Ishikawa (cell line): ENCODE results near the gene SHISAL1.

ENCODE experiments used
- CEBPB ChIP-seq: IDR thresholded peaks from 2 replicates; pipeline ENCODE4 v1.6.1; 2012
- CREB1 ChIP-seq: IDR thresholded peaks from 2 replicates; pipeline ENCODE4 v1.6.1; 2012; ENCODE audit warnings: low read depth
- EGR1 ChIP-seq: IDR thresholded peaks from 2 replicates; pipeline ENCODE4 v1.6.1; 2012
- EP300 ChIP-seq: IDR thresholded peaks from 2 replicates; pipeline ENCODE4 v1.6.1; 2012; ENCODE audit warnings: borderline replicate concordance
- FOXM1 ChIP-seq: IDR thresholded peaks from 2 replicates; pipeline ENCODE4 v1.6.1; 2012; ENCODE audit warnings: low read depth, borderline replicate concordance
- MAX ChIP-seq: IDR thresholded peaks from 2 replicates; pipeline ENCODE4 v1.6.1; 2012
- NFIC ChIP-seq: IDR thresholded peaks from 2 replicates; pipeline ENCODE4 v1.6.1; 2012
- RAD21 ChIP-seq: IDR thresholded peaks from 2 replicates; pipeline ENCODE4 v1.6.1; 2012; ENCODE audit warnings: low read depth
- REST ChIP-seq: IDR thresholded peaks from 2 replicates; pipeline ENCODE4 v1.6.1; 2012; ENCODE audit warnings: low read depth, mild to moderate bottlenecking
- TAF1 ChIP-seq: IDR thresholded peaks from 2 replicates; pipeline ENCODE4 v1.6.1; 2012; ENCODE audit warnings: low read depth, mild to moderate bottlenecking
- TCF12 ChIP-seq: IDR thresholded peaks from 2 replicates; pipeline ENCODE4 v1.6.1; 2012; ENCODE audit warnings: low read depth
- TEAD4 ChIP-seq: IDR thresholded peaks from 2 replicates; pipeline ENCODE4 v1.6.1; 2012
- USF1 ChIP-seq: IDR thresholded peaks from 2 replicates; pipeline ENCODE4 v1.6.1; 2012
- YY1 ChIP-seq: IDR thresholded peaks from 2 replicates; pipeline ENCODE4 v1.6.1; 2012; ENCODE audit warnings: low read depth
- ZBTB7A ChIP-seq: IDR thresholded peaks from 2 replicates; pipeline ENCODE4 v1.6.1; 2012; ENCODE audit warnings: low read depth

The SHISAL1 gene

GRCh38 chr22:44278243-44279068, 34.3 kb downstream of the SHISAL1 start:
- no peak for TF ChIP-seq NFIC
- TF ChIP-seq REST = no peak
- TF ChIP-seq TAF1 = no peak
- no peak for TF ChIP-seq RAD21
- no peak for TF ChIP-seq YY1
- no peak for TF ChIP-seq ZBTB7A
- no peak for TF ChIP-seq EP300
- no peak for TF ChIP-seq USF1
- no peak for TF ChIP-seq CEBPB
- TF ChIP-seq FOXM1 = no peak
- no peak for TF ChIP-seq EGR1
- no peak for TF ChIP-seq TEAD4
- no peak for TF ChIP-seq TCF12
- no peak for TF ChIP-seq CREB1
- TF ChIP-seq MAX = no peak

- no peak for TF ChIP-seq MAX
- no peak for TF ChIP-seq FOXM1
- TF ChIP-seq REST = no peak
- TF ChIP-seq EGR1 = no peak
- no peak for TF ChIP-seq NFIC
- TF ChIP-seq YY1 = no peak
- TF ChIP-seq EP300 = no peak
- no peak for TF ChIP-seq RAD21
- TF ChIP-seq CREB1 = no peak
- TF ChIP-seq TCF12 = no peak
- TF ChIP-seq CEBPB = no peak
- TF ChIP-seq TEAD4 = no peak
- TF ChIP-seq ZBTB7A = no peak
- no peak for TF ChIP-seq TAF1
- no peak for TF ChIP-seq USF1
Measured at GRCh38 chr22:44277386-44278135, 35.2 kb downstream of the SHISAL1 start.

GRCh38 chr22:44276706-44277356, 35.9 kb downstream of the SHISAL1 start:
- no peak for TF ChIP-seq ZBTB7A
- no peak for TF ChIP-seq FOXM1
- TF ChIP-seq EGR1 = no peak
- no peak for TF ChIP-seq EP300
- TF ChIP-seq TCF12 = no peak
- no peak for TF ChIP-seq NFIC
- TF ChIP-seq CREB1 = no peak

- no peak for TF ChIP-seq NFIC
- no peak for TF ChIP-seq CEBPB
- no peak for TF ChIP-seq USF1
- no peak for TF ChIP-seq EP300
- no peak for TF ChIP-seq CREB1
- TF ChIP-seq ZBTB7A = no peak
- no peak for TF ChIP-seq FOXM1
- TF ChIP-seq RAD21 = no peak
- no peak for TF ChIP-seq YY1
- TF ChIP-seq TAF1 = no peak
- no peak for TF ChIP-seq MAX
- TF ChIP-seq EGR1 = no peak
- no peak for TF ChIP-seq REST
- TF ChIP-seq TCF12 = no peak
- TF ChIP-seq TEAD4 = no peak
Measured at GRCh38 chr22:44276041-44276440, 36.7 kb downstream of the SHISAL1 start.
